Activated CD8-positive, alpha-beta T cell treated with anti-CD3 and anti-CD28 coated beads for 36 hours (primary cell): Measurements from ENCODE around the gene FAM120B. TPM values are rescaled to one million over a fixed set of nuclear protein-coding genes. Genes with fewer than 3 reads are reported as not detected.
"Not testable (repeated sequence)": the region's sequence is repeated elsewhere in the genome, so short reads cannot be mapped to it uniquely, and the experiment has no call there.

Experiments used
- ATAC-seq: fragments of 200-7000 bp; cut with Tn5 transposase; one replicate; pipeline ENCODE4 v1.10.0; 2021; ENCODE audit warnings: mild to moderate bottlenecking, moderate library complexity
- CTCF ChIA-PET: fragments of 350-600 bp; sonication (Branson Sonifier 250); formaldehyde crosslinking; loops from one replicate; lab custom pipeline; 2021; ENCODE audit warnings: antibody characterized with exemption; lab: Charles Lee
- POLR2A ChIA-PET: fragments of 350-600 bp; sonication (Branson Sonifier 250); formaldehyde crosslinking; loops from one replicate; lab custom pipeline; 2021; ENCODE audit warnings: antibody characterized with exemption; lab: Charles Lee
- DNase-seq: peaks from one replicate; pipeline ENCODE4 v3.0.0-alpha.2; 2020
- H3K27ac Mint-ChIP-seq: one replicate; pipeline ENCODE4 v1.8.0; 2021; ENCODE audit warnings: mild to moderate bottlenecking, mixed read lengths
- H3K27me3 Mint-ChIP-seq: one replicate; pipeline ENCODE4 v1.8.0; 2021; ENCODE audit warnings: mixed read lengths
- H3K36me3 Mint-ChIP-seq: one replicate; pipeline ENCODE4 v1.8.0; 2021; ENCODE audit warnings: low read depth, mixed read lengths
- H3K4me1 Mint-ChIP-seq: one replicate; pipeline ENCODE4 v1.8.0; 2021; ENCODE audit warnings: low read depth, mixed read lengths
- H3K4me3 Mint-ChIP-seq: one replicate; pipeline ENCODE4 v1.8.0; 2021; ENCODE audit warnings: mild to moderate bottlenecking, moderate library complexity, mixed read lengths
- H3K9me3 Mint-ChIP-seq: one replicate; pipeline ENCODE4 v1.8.0; 2021; ENCODE audit warnings: mixed read lengths
- intact Hi-C: fragments of 100-400 bp; cut with micrococcal nuclease; formaldehyde crosslinking; loops from one replicate; pipeline ENCODE4 v1.10.0; 2022
- total RNA-seq, 2 experiments: library from RNA; stranded (reverse); gene quantifications; one replicate each; pipeline ENCODE4 v1.2.3, GENCODE V29; 2021
- TF ChIP-seq, protein P1 (sequence below): fragments of 200-600 bp; IDR thresholded peaks from one replicate; pipeline ENCODE4 v1.8.0; 2022; ENCODE audit warnings: antibody characterized with exemption, mild to moderate bottlenecking

FAM120B gene
- total RNA-seq, 2 experiments from 2014 or later = 19.0 to 19.5 TPM

DNA sequence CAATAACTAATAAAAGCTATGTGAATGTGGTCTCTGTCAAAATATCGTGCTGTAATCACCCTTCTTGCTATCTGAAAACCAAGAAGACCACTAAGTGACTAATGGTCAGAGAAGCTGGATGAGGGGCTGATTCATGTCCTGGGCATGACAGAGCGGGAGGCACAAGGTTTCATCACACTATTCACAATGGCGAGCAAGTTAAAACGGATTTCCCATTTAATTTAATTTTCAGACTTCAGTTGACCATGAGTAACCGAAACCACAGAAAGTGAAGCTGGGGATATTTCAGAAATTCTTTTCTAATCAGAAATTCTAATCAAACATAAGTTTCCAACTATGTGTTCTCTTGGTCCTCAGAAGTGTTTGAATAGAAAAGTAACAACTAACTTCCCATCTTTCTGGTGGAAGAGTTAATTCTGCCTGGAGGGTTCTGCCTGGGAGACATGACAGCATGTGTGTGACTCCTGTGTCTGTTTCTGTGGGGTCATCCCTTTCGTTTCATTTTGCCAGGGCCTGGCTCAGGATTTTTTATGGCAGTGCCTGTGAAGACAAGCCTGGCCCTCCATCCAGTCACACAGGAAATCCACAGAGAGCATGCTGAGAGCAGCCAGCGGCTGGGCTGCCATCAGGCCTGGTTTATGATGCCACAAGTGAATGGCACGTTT lies 98.9 kb downstream of the FAM120B start:
- peaks cover 32% of the 10 kb centered on the region for H3K36me3 Mint-ChIP-seq
- no peaks in the 10 kb centered on the region for H3K4me1 Mint-ChIP-seq
- intact Hi-C loops = no loop called here
- H3K27me3 Mint-ChIP-seq = no peaks in the 10 kb centered on the region
- no peak overlapping the region for H3K27ac Mint-ChIP-seq
- ATAC-seq (no peak), DNase-seq (no peak)
- H3K9me3 Mint-ChIP-seq = peaks cover 2% of the 10 kb centered on the region
- POLR2A ChIA-PET = interaction anchor here (0.6 kb wide), 2 partner anchors 317 to 574 kb away, joined by 3 read pairs; no protein-coding TSS in a partner anchor
- TF ChIP-seq, protein P1, sequence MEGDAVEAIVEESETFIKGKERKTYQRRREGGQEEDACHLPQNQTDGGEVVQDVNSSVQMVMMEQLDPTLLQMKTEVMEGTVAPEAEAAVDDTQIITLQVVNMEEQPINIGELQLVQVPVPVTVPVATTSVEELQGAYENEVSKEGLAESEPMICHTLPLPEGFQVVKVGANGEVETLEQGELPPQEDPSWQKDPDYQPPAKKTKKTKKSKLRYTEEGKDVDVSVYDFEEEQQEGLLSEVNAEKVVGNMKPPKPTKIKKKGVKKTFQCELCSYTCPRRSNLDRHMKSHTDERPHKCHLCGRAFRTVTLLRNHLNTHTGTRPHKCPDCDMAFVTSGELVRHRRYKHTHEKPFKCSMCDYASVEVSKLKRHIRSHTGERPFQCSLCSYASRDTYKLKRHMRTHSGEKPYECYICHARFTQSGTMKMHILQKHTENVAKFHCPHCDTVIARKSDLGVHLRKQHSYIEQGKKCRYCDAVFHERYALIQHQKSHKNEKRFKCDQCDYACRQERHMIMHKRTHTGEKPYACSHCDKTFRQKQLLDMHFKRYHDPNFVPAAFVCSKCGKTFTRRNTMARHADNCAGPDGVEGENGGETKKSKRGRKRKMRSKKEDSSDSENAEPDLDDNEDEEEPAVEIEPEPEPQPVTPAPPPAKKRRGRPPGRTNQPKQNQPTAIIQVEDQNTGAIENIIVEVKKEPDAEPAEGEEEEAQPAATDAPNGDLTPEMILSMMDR = no peak
- no peak overlapping the region for H3K4me3 Mint-ChIP-seq
- CTCF ChIA-PET = interaction anchor here (1.1 to 1.3 kb wide), 2 partner anchors 9 to 20 kb away, joined by 3 read pairs; no protein-coding TSS in a partner anchor

DNA sequence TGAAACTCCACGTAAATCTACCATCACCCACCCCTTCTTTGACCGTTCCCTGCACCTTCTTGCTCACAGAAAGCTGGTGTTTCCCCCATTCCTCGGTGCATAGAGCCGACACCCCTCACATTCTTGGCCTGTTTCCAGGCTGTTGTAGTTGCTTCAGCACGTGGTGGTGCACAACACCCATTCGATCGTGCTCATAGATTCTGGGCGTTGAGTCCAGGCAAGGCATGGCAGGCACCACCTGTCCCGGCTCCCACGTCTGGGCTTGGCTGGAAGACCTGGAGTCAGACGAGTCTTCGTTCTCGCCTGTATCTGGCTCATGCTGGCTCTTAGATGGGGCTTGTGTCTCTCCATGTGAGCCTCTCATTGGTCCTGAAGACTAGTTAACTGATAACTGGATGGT lies 100.6 kb downstream of the FAM120B start:
- intact Hi-C loops = no loop called here
- DNase-seq (no peak), ATAC-seq (no peak)
- Mint-ChIP-seq H3K27me3 (no peaks in the 10 kb centered on the region), H3K4me1 (no peaks in the 10 kb centered on the region), H3K27ac (no peak overlapping the region), H3K9me3 (peaks cover 7% of the 10 kb centered on the region), H3K4me3 (no peak overlapping the region), H3K36me3 (peaks cover 32% of the 10 kb centered on the region)
- TF ChIP-seq, protein P1 = no peak
- ChIA-PET CTCF (no interaction called here), POLR2A (no interaction called here)

DNA sequence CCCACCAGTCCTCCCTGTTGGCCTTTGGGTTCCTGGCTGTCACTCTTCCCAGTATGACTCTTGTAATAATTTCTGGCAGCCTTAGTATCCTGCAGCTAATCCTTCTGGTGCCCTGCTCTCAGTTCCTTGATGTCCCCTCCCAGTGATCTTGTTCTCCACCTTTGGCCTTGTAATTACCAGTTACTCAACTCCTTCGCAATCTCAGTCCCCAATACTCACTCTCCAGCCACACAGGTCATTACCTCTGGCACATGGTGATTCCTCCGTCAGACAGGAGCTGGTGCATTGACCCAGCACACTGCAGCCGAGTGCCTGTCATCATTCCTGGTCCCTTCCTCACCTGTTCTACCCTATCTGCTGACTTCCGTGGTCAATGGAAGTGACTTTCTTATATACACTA lies 101.4 kb downstream of the FAM120B start:
- H3K27me3 Mint-ChIP-seq = no peaks in the 10 kb centered on the region
- ChIA-PET CTCF (no interaction called here), POLR2A (no interaction called here)
- H3K4me1 Mint-ChIP-seq = no peaks in the 10 kb centered on the region
- DNase-seq = no peak
- H3K4me3 Mint-ChIP-seq = no peak overlapping the region
- peaks cover 7% of the 10 kb centered on the region for H3K9me3 Mint-ChIP-seq
- ATAC-seq = no peak
- TF ChIP-seq, protein P1 = no peak
- intact Hi-C loops = no loop called here
- no peak overlapping the region for H3K27ac Mint-ChIP-seq
- H3K36me3 Mint-ChIP-seq = peaks cover 32% of the 10 kb centered on the region

DNA sequence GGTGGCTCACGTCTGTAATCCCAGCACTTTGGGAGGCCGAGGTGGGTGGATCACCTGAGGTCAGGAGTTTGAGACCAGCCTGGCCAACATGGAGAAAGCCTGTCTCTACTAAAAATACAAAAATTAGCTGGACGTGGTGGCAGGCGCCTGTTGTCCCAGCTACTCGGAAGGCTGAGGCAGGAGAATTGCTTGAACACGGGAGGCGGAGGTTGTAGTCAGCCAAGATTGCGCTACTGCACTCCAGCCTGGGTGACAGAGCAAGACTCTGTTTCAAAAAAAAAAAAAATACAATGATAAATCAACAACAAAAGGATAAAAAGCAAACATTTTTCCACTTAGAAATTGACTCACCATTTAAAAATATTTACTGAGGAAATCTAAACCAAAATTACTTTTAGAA lies 103.2 kb downstream of the FAM120B start:
- CTCF ChIA-PET, ATAC-seq, DNase-seq, H3K27me3 Mint-ChIP-seq, H3K4me1 Mint-ChIP-seq, H3K9me3 Mint-ChIP-seq, intact Hi-C loops, POLR2A ChIA-PET, H3K27ac Mint-ChIP-seq, H3K4me3 Mint-ChIP-seq: not testable (repeated sequence)
- peaks cover 21% of the 10 kb centered on the region for H3K36me3 Mint-ChIP-seq

DNA sequence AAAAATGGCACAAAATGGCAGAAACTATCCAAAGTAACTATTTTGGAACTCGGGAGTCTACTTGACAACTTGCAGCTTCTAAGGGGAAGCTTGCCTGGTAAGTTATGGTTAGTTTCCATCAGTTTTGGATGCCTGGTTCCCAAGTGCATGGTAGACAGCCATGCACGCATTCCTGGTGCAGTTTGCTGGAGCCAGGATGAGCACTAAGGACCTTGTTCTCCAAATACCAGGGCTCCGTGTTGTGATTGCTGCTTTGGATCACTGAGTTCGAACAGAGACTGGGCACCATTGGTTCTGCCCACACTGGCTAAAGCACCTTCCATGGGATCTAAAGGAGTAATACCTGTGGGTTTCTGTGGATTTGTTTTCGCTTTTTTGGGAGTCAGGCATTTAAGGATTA lies 103.7 kb downstream of the FAM120B start:
- no peak for DNase-seq
- no peaks in the 10 kb centered on the region for H3K27me3 Mint-ChIP-seq
- no peaks in the 10 kb centered on the region for H3K4me1 Mint-ChIP-seq
- peaks cover 16% of the 10 kb centered on the region for H3K36me3 Mint-ChIP-seq
- TF ChIP-seq, protein P1 = no peak
- H3K27ac Mint-ChIP-seq = no peak overlapping the region
- peaks cover 7% of the 10 kb centered on the region for H3K9me3 Mint-ChIP-seq
- POLR2A ChIA-PET = no interaction called here
- no peak overlapping the region for H3K4me3 Mint-ChIP-seq
- CTCF ChIA-PET = no interaction called here
- intact Hi-C loops = no loop called here
- no peak for ATAC-seq
